Measurements from ENCODE around the gene NSMF. TPM values are rescaled to one million over a fixed set of nuclear protein-coding genes. Genes with fewer than 3 reads are reported as not detected.
A peak's percentile ranks its signal among the peaks of the same experiment; 100 is the strongest.

The NSMF gene
- total and polyA plus RNA-seq, 2 of the 8 experiments (the other 6 are each of a cell fraction or from before 2014, with no cell fraction given) = 56.7 to 65.1 TPM

GRCh38 chr9:137445930-137446431, 13.2 kb downstream of the NSMF start:
- Histone ChIP-seq H4K8ac (ENCODE audit: extremely low read depth, insufficient read depth, low read length) (no peak overlapping the region; the same call in 1 of the 2 replicates), H3K23ac (ENCODE audit: insufficient read length) (no peak overlapping the region), H3K18ac (ENCODE audit: extremely low read depth, low read length) (no peak overlapping the region), H3K56ac (replicated peaks; ENCODE audit: insufficient read length, low read depth, low read length) (no peak overlapping the region), H3K27ac (ENCODE audit: low read depth, low read length) (no peak overlapping the region), H2BK5ac (ENCODE audit: low read depth, low read length) (0 out of 2 replicates have a peak overlapping the region, but pooled peaks have one; percentile 49), H3K79me1 (ENCODE audit: low read depth, low read length) (no peaks in the 10 kb centered on the region), H3K4me1 (replicated peaks in 1 of 4; ENCODE audit: control insufficient read depth in 3 of 4, insufficient read depth in 4 of 4, low read length in 3 of 4) (peaks cover 0 to 3% (median under 1%) of the 10 kb centered on the region in 4 experiments; a peak in 3 of 7 replicates), H4K91ac (replicated peaks; ENCODE audit: insufficient read length, low read length) (no peak overlapping the region), H3K4me3 (ENCODE audit: extremely low read depth in 1 of 4, insufficient read depth in 2 of 4, low read depth in 3 of 4, low read length in 4 of 4) (no peak overlapping the region), H2BK12ac (ENCODE audit: low read depth, low read length) (no peak overlapping the region), H3K4ac (replicated peaks; ENCODE audit: insufficient read length, low read depth, low read length) (no peak overlapping the region), H3K27me3 (replicated peaks in 1 of 4; ENCODE audit: control insufficient read depth in 3 of 4, extremely low read depth in 1 of 4, insufficient read depth in 3 of 4, low read length in 3 of 4) (no peaks in the 10 kb centered on the region), H3K23me2 (ENCODE audit: low read depth, low read length) (no peaks in the 10 kb centered on the region; the same call in 1 of the 2 replicates), H2AK5ac (ENCODE audit: low read depth, low read length) (no peak overlapping the region), H2AFZ (ENCODE audit: low read length) (no peak overlapping the region), H2BK120ac (replicated peaks; ENCODE audit: low read depth, low read length) (no peak overlapping the region), H3K9me3 (ENCODE audit: insufficient read depth in 2 of 2, low read depth in 1 of 2, low read length in 1 of 2) (no peaks in the 10 kb centered on the region), H3K14ac (ENCODE audit: insufficient read length) (no peak overlapping the region), H3K36me3 (ENCODE audit: control insufficient read depth in 2 of 4, insufficient read depth in 4 of 4, low read length in 3 of 4) (peaks cover 0 to 9% (median 3%) of the 10 kb centered on the region in 4 experiments; a peak in 3 of 8 replicates), H3K4me2 (ENCODE audit: insufficient read depth in 1 of 2, low read depth in 2 of 2, low read length in 2 of 2) (no peak overlapping the region), H3K9ac (replicated peaks in 1 of 4; ENCODE audit: extremely low read depth in 1 of 4, low read depth in 3 of 4, low read length in 3 of 4) (no peak overlapping the region), H2BK20ac (ENCODE audit: low read length) (no peak overlapping the region), H4K20me1 (replicated peaks in 1 of 2; ENCODE audit: control insufficient read depth in 1 of 2, insufficient read depth in 2 of 2, low read length in 2 of 2) (peaks cover 0 to 3% of the 10 kb centered on the region in 2 experiments), H4K5ac (ENCODE audit: insufficient read length, low read depth, low read length) (no peak overlapping the region), H3K79me2 (ENCODE audit: control insufficient read depth in 1 of 2, insufficient read depth in 2 of 2, low read length in 2 of 2) (no peaks in the 10 kb centered on the region), H2BK15ac (ENCODE audit: low read length) (no peak overlapping the region)
- no peak for FAIRE-seq
- ChIA-PET POLR2A (ENCODE audit: partially characterized antibody) (interaction anchor here (0.9 to 4.3 kb wide), 4 partner anchors 8 to 143 kb away, joined by 3 to 28 read pairs (median 4); partner anchors contain the start of genes EXD3 and NOXA1), CTCF (ENCODE audit: partially characterized antibody) (interaction anchor here (0.6 to 4.1 kb wide), 23 partner anchors 9 to 417 kb away, joined by 3 to 19 read pairs (median 3); partner anchors contain the start of genes NRARP and NSMF)
- TF ChIP-seq SP4 (IDR thresholded peaks at IDR 0.05; ENCODE audit: low read length) = no peak
- no peak for TF ChIP-seq EGR1 (IDR thresholded peaks at IDR 0.05; ENCODE audit: borderline replicate concordance, low read depth, low read length)
- no peak for TF ChIP-seq TEAD4 (IDR thresholded peaks at IDR 0.05; ENCODE audit: low read depth, low read length)
- TF ChIP-seq, protein P1, sequence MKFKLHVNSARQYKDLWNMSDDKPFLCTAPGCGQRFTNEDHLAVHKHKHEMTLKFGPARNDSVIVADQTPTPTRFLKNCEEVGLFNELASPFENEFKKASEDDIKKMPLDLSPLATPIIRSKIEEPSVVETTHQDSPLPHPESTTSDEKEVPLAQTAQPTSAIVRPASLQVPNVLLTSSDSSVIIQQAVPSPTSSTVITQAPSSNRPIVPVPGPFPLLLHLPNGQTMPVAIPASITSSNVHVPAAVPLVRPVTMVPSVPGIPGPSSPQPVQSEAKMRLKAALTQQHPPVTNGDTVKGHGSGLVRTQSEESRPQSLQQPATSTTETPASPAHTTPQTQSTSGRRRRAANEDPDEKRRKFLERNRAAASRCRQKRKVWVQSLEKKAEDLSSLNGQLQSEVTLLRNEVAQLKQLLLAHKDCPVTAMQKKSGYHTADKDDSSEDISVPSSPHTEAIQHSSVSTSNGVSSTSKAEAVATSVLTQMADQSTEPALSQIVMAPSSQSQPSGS (IDR thresholded peaks at IDR 0.05; ENCODE audit: low read length) = no peak
- no peak for TF ChIP-seq POLR2A (IDR thresholded peaks at IDR 0.05; ENCODE audit: control extremely low read depth in 1 of 2, low read depth in 2 of 2, low read length in 2 of 2)
- no peak for TF ChIP-seq CHD1 (IDR thresholded peaks at IDR 0.05; ENCODE audit: low read depth, low read length)
- no peak for TF ChIP-seq ATF3 (IDR thresholded peaks at IDR 0.05; ENCODE audit: insufficient read depth, low read depth, low read length)
- TF ChIP-seq, protein P2, sequence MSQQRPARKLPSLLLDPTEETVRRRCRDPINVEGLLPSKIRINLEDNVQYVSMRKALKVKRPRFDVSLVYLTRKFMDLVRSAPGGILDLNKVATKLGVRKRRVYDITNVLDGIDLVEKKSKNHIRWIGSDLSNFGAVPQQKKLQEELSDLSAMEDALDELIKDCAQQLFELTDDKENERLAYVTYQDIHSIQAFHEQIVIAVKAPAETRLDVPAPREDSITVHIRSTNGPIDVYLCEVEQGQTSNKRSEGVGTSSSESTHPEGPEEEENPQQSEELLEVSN (IDR thresholded peaks at IDR 0.05) = no peak
- no peak for TF ChIP-seq RBBP5 (IDR thresholded peaks at IDR 0.05; ENCODE audit: borderline replicate concordance, low read depth, low read length)
- 83% methylated on average over 19 of the region's 19 CpGs; no CpG with 5 or more reads in 1 of the 2 experiments for WGBS, 2 experiments (ENCODE audit: extremely low coverage in 1 of 2, insufficient coverage in 1 of 2, insufficient read length in 1 of 2, insufficient replicate concordance in 2 of 2, low coverage in 1 of 2, low lambda C conversion rate in 2 of 2, missing lambda C conversion rate in 1 of 2)
- no peak for DNase-seq (ENCODE audit: low read depth in 1 of 2, low spot score in 2 of 2)

Measured in H1 (cell line).